RWPE2 (cell line): ENCODE data around the gene JAZF1.

Experiments
- ATAC-seq: fragments of 200-7000 bp; cut with Tn5 transposase; 3 replicates; pipeline ENCODE4 v1.9.1; 2021; ENCODE audit warnings: low read depth
- DNase-seq: peaks from one replicate; pipeline ENCODE4 v3.0.0-alpha.2; 2020; ENCODE audit warnings: low spot score
- H3K27ac ChIP-seq: fragments of 450-650 bp; 2 replicates; pipeline ENCODE4 v1.5.1; 2017; ENCODE audit warnings: mild to moderate bottlenecking; ENCODE audit not compliant: poor library complexity, severe bottlenecking
- H3K27me3 ChIP-seq: fragments of 250-450 bp; sonication (Bioruptor Pico); 2 replicates; pipeline ENCODE4 v1.5.1; 2021; ENCODE audit warnings: mild to moderate bottlenecking, moderate library complexity; ENCODE audit not compliant: insufficient read depth, poor library complexity, severe bottlenecking
- H3K36me3 ChIP-seq: fragments of 250-450 bp; sonication (Bioruptor Pico); 2 replicates; pipeline ENCODE4 v1.5.1; 2020; ENCODE audit warnings: low read depth, mild to moderate bottlenecking, moderate library complexity
- H3K4me1 ChIP-seq: fragments of 250-450 bp; sonication (Bioruptor Pico); 2 replicates; pipeline ENCODE4 v1.5.1; 2021; ENCODE audit warnings: mild to moderate bottlenecking, moderate library complexity; ENCODE audit not compliant: insufficient read depth, poor library complexity, severe bottlenecking
- H3K4me3 ChIP-seq: fragments of 250-450 bp; sonication (Bioruptor Pico); 2 replicates; pipeline ENCODE4 v1.5.1; 2021; ENCODE audit warnings: mild to moderate bottlenecking, moderate library complexity; ENCODE audit not compliant: severe bottlenecking
- H3K9me3 ChIP-seq: fragments of 250-450 bp; sonication (Bioruptor Pico); 2 replicates; pipeline ENCODE4 v1.5.1; 2021; ENCODE audit warnings: mild to moderate bottlenecking, moderate library complexity; ENCODE audit not compliant: severe bottlenecking
- TF ChIP-seq, protein P1 (sequence below): fragments of 450-650 bp; IDR thresholded peaks from one replicate; pipeline ENCODE4 v1.5.1; 2017; ENCODE audit warnings: mild to moderate bottlenecking, moderate library complexity; ENCODE audit not compliant: poor library complexity, severe bottlenecking

JAZF1 gene

GRCh38 chr7:28224675-28225074, 44.1 kb upstream of the JAZF1 start:
- ATAC-seq (no peak; the same call in 2 of the 3 replicates), DNase-seq (no peak)
- H3K27me3 ChIP-seq: peaks cover 4% of the 10 kb centered on the region
- TF ChIP-seq, protein P1, sequence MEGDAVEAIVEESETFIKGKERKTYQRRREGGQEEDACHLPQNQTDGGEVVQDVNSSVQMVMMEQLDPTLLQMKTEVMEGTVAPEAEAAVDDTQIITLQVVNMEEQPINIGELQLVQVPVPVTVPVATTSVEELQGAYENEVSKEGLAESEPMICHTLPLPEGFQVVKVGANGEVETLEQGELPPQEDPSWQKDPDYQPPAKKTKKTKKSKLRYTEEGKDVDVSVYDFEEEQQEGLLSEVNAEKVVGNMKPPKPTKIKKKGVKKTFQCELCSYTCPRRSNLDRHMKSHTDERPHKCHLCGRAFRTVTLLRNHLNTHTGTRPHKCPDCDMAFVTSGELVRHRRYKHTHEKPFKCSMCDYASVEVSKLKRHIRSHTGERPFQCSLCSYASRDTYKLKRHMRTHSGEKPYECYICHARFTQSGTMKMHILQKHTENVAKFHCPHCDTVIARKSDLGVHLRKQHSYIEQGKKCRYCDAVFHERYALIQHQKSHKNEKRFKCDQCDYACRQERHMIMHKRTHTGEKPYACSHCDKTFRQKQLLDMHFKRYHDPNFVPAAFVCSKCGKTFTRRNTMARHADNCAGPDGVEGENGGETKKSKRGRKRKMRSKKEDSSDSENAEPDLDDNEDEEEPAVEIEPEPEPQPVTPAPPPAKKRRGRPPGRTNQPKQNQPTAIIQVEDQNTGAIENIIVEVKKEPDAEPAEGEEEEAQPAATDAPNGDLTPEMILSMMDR: no peak
- no peaks in the 10 kb centered on the region for H3K36me3 ChIP-seq
- no peak overlapping the region for H3K4me3 ChIP-seq
- no peaks in the 10 kb centered on the region for H3K4me1 ChIP-seq
- no peak overlapping the region for H3K27ac ChIP-seq
- no peaks in the 10 kb centered on the region for H3K9me3 ChIP-seq

DNA sequence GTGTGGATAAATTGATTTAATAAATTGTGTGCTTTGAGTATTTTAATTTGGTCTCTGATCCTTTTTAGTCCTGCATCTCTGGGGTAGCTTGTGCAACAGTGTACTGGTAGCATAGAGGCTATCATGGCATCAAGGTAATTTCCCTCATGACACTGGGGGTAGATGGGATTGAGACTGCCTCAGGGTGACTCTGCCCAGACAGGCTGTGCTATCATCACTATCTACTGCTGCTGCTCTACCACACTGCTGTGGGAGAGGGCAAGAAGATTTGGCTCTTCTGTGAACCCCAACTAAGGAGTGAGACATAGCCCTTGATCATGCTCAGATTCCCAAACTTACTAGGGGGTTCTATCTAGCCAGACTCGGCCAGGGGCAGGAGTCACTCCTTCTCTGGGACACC, 43.6 kb upstream of the JAZF1 start:
- no peak for DNase-seq
- Histone ChIP-seq H3K27ac (no peak overlapping the region), H3K9me3 (no peaks in the 10 kb centered on the region), H3K4me3 (no peak overlapping the region), H3K27me3 (peaks cover 4% of the 10 kb centered on the region), H3K4me1 (no peaks in the 10 kb centered on the region), H3K36me3 (no peaks in the 10 kb centered on the region)
- TF ChIP-seq, protein P1: no peak
- ATAC-seq: no peak

- no peak for ATAC-seq
- H3K4me1 ChIP-seq: no peaks in the 10 kb centered on the region
Observed at GRCh38 chr7:28222636-28223035, 42.0 kb upstream of the JAZF1 start.

DNA sequence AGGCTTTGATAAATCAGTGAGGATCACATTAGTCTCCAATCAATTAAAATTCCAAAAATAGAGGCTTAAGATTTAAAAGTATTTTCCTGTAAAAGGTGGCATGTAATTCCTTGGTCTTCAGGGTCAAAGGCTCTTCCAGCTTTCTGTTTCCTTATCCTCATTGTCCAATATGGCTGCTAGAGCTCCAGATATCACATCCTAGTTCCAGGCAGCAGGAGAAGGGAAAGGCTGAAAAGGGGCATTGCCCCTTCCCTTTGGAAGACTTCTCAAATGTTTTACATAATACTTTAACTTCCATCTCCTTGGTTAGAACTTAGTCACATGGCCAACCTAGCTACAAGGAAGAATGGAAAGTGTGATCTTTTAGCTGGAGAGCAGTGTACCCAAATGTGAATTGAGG, 39.2 kb upstream of the JAZF1 start:
- no peaks in the 10 kb centered on the region for H3K9me3 ChIP-seq
- no peaks in the 10 kb centered on the region for H3K4me1 ChIP-seq
- H3K36me3 ChIP-seq: no peaks in the 10 kb centered on the region
- no peak for ATAC-seq
- TF ChIP-seq, protein P1: no peak
- no peak for DNase-seq
- H3K27me3 ChIP-seq: no peaks in the 10 kb centered on the region
- H3K27ac ChIP-seq: no peak overlapping the region
- H3K4me3 ChIP-seq: no peak overlapping the region

More at GRCh38 chr7:28222636-28223035, 42.0 kb upstream of the JAZF1 start:
- Histone ChIP-seq H3K4me3 (no peak overlapping the region), H3K27ac (no peak overlapping the region), H3K9me3 (no peaks in the 10 kb centered on the region), H3K36me3 (no peaks in the 10 kb centered on the region), H3K27me3 (no peaks in the 10 kb centered on the region)
- DNase-seq: no peak
- TF ChIP-seq, protein P1: no peak

DNA sequence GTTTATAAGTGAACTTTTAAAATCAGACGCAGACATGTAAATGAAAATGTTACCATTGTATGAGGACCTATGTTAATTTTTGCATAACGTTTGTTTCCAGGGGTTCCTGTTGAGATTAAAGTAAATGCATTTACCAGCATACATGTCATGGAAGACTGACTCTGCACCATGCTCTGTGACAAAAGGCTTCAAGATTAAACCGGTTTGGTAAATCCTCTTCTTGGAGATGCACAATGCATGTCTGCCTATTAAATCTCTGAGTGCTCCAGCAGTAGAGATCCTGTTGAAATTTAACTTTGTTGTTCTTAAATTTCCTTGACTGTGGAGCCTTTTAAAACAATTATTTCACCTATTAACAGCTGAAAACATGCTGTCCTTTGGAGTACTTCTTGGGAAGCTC, 36.5 kb upstream of the JAZF1 start:
- Histone ChIP-seq H3K27ac (no peak overlapping the region), H3K9me3 (no peaks in the 10 kb centered on the region), H3K27me3 (no peaks in the 10 kb centered on the region), H3K4me3 (no peak overlapping the region), H3K36me3 (no peaks in the 10 kb centered on the region), H3K4me1 (no peaks in the 10 kb centered on the region)
- TF ChIP-seq, protein P1: no peak
- no peak for ATAC-seq
- no peak for DNase-seq
